ENCODE data around the gene ACP2.

The ACP2 gene

DNA sequence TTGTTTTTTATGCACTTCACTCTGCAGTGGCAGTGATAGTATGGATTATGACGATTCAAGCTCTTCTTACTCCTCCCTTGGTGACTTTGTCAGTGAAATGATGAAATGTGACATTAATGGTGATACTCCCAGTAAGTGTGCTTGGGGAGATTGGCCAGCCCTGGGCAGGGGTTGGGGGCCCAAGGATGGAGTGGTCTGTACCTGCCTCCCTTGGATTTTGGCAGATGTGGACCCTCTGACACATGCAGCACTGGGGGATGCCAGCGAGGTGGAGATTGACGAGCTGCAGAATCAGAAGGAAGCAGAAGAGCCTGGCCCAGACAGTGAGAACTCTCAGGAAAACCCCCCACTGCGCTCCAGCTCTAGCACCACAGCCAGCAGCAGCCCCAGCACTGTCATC is 35.5 kb upstream of the ACP2 start:
- no peak for TF ChIP-seq CTCF (IDR thresholded peaks at IDR 0.05; ENCODE audit: borderline replicate concordance, control extremely low read depth, extremely low read depth, insufficient read depth, missing control alignments)
- no peak for DNase-seq (ENCODE audit: low spot score)
- in situ Hi-C loops (cut with MboI; ENCODE audit: low sequenced_read_pairs, unreplicated experiment): no loop called here

DNA sequence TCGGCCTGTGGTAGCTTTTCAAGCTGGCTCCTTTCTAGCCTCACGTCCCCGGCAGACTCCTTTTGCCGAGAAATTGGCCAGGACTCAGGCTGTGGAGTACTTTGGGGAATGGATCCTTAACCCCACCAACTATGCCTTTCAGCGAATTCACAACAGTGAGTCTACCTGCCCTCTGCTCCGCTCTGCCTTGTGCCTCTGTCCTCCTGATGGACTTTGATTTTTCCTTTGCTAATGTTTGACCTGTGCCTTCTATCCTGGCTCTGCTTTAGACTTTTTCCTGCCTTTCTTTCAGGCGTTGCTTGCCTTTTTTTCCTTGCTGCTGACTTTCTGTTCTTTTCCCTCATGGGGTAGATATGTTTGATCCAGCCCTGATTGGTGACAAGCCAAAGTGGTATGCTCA is 33.8 kb upstream of the ACP2 start:
- in situ Hi-C loops (cut with MboI; ENCODE audit: low sequenced_read_pairs, unreplicated experiment): no loop called here
- no peak for TF ChIP-seq CTCF (IDR thresholded peaks at IDR 0.05; ENCODE audit: borderline replicate concordance, control extremely low read depth, extremely low read depth, insufficient read depth, missing control alignments)
- DNase-seq (ENCODE audit: low spot score): no peak

DNA sequence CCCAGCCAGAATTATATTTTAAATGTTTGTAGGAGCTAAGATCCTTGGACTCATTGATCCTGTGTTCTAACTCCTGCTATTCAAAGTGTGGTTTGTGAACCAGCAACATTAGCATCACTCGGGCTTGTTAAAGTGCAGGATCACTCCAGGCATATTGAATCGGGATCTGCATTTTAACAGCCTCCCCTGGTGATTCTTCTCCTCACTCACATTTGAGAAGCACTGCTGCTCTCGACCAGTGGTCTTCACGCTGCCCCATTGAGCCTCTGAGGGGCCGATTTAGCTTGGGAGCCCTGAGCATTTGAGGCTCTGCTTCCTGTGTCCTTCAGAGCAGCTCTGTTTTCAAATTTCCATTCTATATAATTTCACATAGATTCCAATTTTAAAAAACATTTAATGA is 32.2 kb upstream of the ACP2 start:
- TF ChIP-seq CTCF (IDR thresholded peaks at IDR 0.05; ENCODE audit: borderline replicate concordance, control extremely low read depth, extremely low read depth, insufficient read depth, missing control alignments): no peak
- no peak for DNase-seq (ENCODE audit: low spot score)
- in situ Hi-C loops (cut with MboI; ENCODE audit: low sequenced_read_pairs, unreplicated experiment): no loop called here

DNA sequence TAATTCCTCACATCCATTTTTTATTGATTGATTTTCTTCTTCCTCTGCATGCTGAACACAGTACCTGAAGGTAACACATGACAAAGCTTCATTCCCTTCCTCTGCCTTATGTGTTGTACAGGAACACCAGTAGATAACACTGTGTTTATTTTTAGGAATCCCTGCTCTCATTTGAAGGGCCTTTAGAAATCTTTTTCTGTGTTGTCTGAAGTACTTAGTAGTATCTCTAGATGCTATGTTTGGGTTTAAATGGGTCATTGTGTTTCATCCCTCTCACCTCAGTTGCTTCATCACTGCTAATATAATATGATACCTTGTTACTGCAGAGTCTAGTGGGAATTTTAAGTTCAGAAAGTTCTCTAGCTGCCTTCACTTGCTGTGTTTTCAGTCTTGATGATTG is 31.5 kb upstream of the ACP2 start:
- DNase-seq (ENCODE audit: low spot score): no peak
- TF ChIP-seq CTCF (IDR thresholded peaks at IDR 0.05; ENCODE audit: borderline replicate concordance, control extremely low read depth, extremely low read depth, insufficient read depth, missing control alignments): no peak
- in situ Hi-C loops (cut with MboI; ENCODE audit: low sequenced_read_pairs, unreplicated experiment): no loop called here

DNA sequence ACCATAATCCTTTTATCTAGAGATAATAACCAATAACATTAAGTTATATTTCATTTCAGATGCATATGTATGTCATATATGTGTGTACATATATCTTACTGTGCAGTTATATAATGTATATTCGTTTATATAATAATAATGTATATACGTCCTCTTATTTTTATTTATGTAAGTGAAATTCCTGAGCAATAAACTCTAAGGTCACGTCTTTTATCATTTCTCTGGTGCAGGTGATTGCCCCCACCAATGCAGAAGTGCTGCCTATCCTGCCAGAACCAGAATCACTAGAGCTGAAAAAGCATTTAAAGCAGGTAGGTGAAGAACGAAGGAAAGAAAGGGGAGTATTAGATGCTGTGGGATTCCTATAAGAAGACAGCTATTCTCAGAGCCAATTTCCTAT is 30.2 kb upstream of the ACP2 start:
- in situ Hi-C loops (cut with MboI; ENCODE audit: low sequenced_read_pairs, unreplicated experiment): no loop called here
- TF ChIP-seq CTCF (IDR thresholded peaks at IDR 0.05; ENCODE audit: borderline replicate concordance, control extremely low read depth, extremely low read depth, insufficient read depth, missing control alignments): no peak
- no peak for DNase-seq (ENCODE audit: low spot score)

DNA sequence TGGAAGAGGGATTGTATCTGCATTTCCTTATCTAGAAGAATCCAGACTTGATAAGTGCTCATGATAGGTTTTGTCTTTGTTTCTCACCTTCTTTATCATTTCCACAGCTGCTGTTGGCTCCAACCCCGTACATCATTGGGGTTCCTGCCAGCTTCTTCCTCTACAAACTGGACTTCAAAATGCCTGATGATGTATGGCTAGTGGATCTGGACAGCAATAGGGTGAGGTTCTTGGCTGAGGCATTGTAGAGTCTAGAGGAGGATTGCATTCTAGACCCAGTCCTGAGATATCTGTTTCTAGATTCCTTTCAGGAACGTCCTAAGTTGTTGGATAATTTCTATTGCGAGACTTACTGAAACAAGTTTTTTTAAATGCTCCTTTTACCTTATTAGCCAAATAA is 29.4 kb upstream of the ACP2 start:
- DNase-seq (ENCODE audit: low spot score): no peak
- in situ Hi-C loops (cut with MboI; ENCODE audit: low sequenced_read_pairs, unreplicated experiment): no loop called here
- TF ChIP-seq CTCF (IDR thresholded peaks at IDR 0.05; ENCODE audit: borderline replicate concordance, control extremely low read depth, extremely low read depth, insufficient read depth, missing control alignments): no peak

DNA sequence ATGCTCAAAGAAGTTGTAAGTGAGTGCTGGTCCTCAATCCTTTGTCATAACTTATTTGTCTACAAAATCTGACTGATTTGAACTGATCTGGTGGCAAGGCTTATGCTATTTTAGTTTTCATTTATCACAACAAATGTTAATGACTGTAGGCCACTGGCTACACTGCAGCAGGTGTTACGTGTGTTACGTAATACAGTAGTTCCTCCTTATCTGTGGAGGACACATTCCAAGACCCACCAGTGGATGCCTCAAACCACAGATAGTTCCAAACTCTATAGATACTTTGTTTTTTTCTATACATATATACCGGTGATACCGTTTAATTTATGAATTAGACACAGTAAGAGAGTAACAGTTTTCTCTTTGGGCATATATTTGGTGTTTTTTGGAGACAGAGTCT is 28.3 kb upstream of the ACP2 start:
- in situ Hi-C loops (cut with MboI; ENCODE audit: low sequenced_read_pairs, unreplicated experiment): no loop called here
- TF ChIP-seq CTCF (IDR thresholded peaks at IDR 0.05; ENCODE audit: borderline replicate concordance, control extremely low read depth, extremely low read depth, insufficient read depth, missing control alignments): no peak
- DNase-seq (ENCODE audit: low spot score): no peak

Data from GM13976 (cell line).